IPS-15b (cell line): ENCODE measurements around the gene KANSL1.

Experiments used
- H3K27me3 ChIP-seq: one replicate; pipeline ENCODE4 v1.6.1; 2013; ENCODE audit warnings: low read length; ENCODE audit not compliant: control insufficient read depth, insufficient read depth
- H3K36me3 ChIP-seq: one replicate; pipeline ENCODE4 v1.6.1; 2013; ENCODE audit warnings: low read length; ENCODE audit not compliant: control insufficient read depth, insufficient read depth
- H3K4me1 ChIP-seq: one replicate; pipeline ENCODE4 v1.6.1; 2013; ENCODE audit warnings: mild to moderate bottlenecking, low read length; ENCODE audit not compliant: control insufficient read depth, insufficient read depth
- H3K4me3 ChIP-seq: one replicate; pipeline ENCODE4 v1.5.1; 2013; ENCODE audit warnings: low read depth, low read length
- H3K9ac ChIP-seq: one replicate; pipeline ENCODE4 v1.6.1; 2013; ENCODE audit warnings: low read depth, mild to moderate bottlenecking, low read length
- H3K9me3 ChIP-seq: one replicate; pipeline ENCODE4 v1.6.1; 2013; ENCODE audit warnings: mild to moderate bottlenecking, low read length; ENCODE audit not compliant: control insufficient read depth, insufficient read depth

KANSL1 gene

GRCh38 chr17:46074540-46074939 is 118.7 kb downstream of the KANSL1 start:
- no peaks in the 10 kb centered on the region for H3K27me3 ChIP-seq
- no peaks in the 10 kb centered on the region for H3K9me3 ChIP-seq
- H3K4me1 ChIP-seq = peaks cover 16% of the 10 kb centered on the region
- peaks cover 1% of the 10 kb centered on the region for H3K36me3 ChIP-seq
- H3K9ac ChIP-seq = no peak overlapping the region
- no peak overlapping the region for H3K4me3 ChIP-seq

- H3K9ac ChIP-seq = no peak overlapping the region
- no peaks in the 10 kb centered on the region for H3K27me3 ChIP-seq
- no peaks in the 10 kb centered on the region for H3K9me3 ChIP-seq
- H3K4me1 ChIP-seq = peaks cover 16% of the 10 kb centered on the region
- no peaks in the 10 kb centered on the region for H3K36me3 ChIP-seq
- H3K4me3 ChIP-seq = no peak overlapping the region
Observed at GRCh38 chr17:46072998-46073397, 120.2 kb downstream of the KANSL1 start.

GRCh38 chr17:46071796-46072195 is 121.4 kb downstream of the KANSL1 start:
- Histone ChIP-seq H3K27me3 (no peaks in the 10 kb centered on the region), H3K9ac (no peak overlapping the region), H3K4me3 (no peak overlapping the region), H3K36me3 (no peaks in the 10 kb centered on the region), H3K9me3 (no peaks in the 10 kb centered on the region), H3K4me1 (peaks cover 16% of the 10 kb centered on the region)

- peaks cover 9% of the 10 kb centered on the region for H3K36me3 ChIP-seq
- H3K9me3 ChIP-seq = no peaks in the 10 kb centered on the region
- H3K27me3 ChIP-seq = no peaks in the 10 kb centered on the region
- no peak overlapping the region for H3K9ac ChIP-seq
- H3K4me3 ChIP-seq = no peak overlapping the region
- no peaks in the 10 kb centered on the region for H3K4me1 ChIP-seq
Observed at GRCh38 chr17:46064460-46064859, 128.8 kb downstream of the KANSL1 start.

GRCh38 chr17:46063241-46063640 is 130.0 kb downstream of the KANSL1 start:
- peaks cover 3% of the 10 kb centered on the region for H3K4me1 ChIP-seq

GRCh38 chr17:46061435-46061834 is 131.8 kb downstream of the KANSL1 start:
- H3K9ac ChIP-seq = no peak overlapping the region
- H3K4me3 ChIP-seq = no peak overlapping the region
- peaks cover 8% of the 10 kb centered on the region for H3K36me3 ChIP-seq
- no peaks in the 10 kb centered on the region for H3K9me3 ChIP-seq
- peaks cover 15% of the 10 kb centered on the region for H3K4me1 ChIP-seq
- H3K27me3 ChIP-seq = no peaks in the 10 kb centered on the region

More at GRCh38 chr17:46063241-46063640, 130.0 kb downstream of the KANSL1 start:
- H3K27me3 ChIP-seq = no peaks in the 10 kb centered on the region
- H3K9ac ChIP-seq = no peak overlapping the region
- peaks cover 9% of the 10 kb centered on the region for H3K36me3 ChIP-seq
- H3K9me3 ChIP-seq = no peaks in the 10 kb centered on the region
- H3K4me3 ChIP-seq = no peak overlapping the region

GRCh38 chr17:46060461-46060860 is 132.8 kb downstream of the KANSL1 start:
- peaks cover under 1% of the 10 kb centered on the region for H3K36me3 ChIP-seq

GRCh38 chr17:46059486-46059885 is 133.7 kb downstream of the KANSL1 start:
- H3K36me3 ChIP-seq = no peaks in the 10 kb centered on the region
- H3K27me3 ChIP-seq = no peaks in the 10 kb centered on the region
- peaks cover 15% of the 10 kb centered on the region for H3K4me1 ChIP-seq

More at GRCh38 chr17:46060461-46060860, 132.8 kb downstream of the KANSL1 start:
- no peak overlapping the region for H3K4me3 ChIP-seq
- no peak overlapping the region for H3K9ac ChIP-seq
- peaks cover 15% of the 10 kb centered on the region for H3K4me1 ChIP-seq
- H3K27me3 ChIP-seq = no peaks in the 10 kb centered on the region
- no peaks in the 10 kb centered on the region for H3K9me3 ChIP-seq

GRCh38 chr17:46057366-46057765 is 135.9 kb downstream of the KANSL1 start:
- Histone ChIP-seq H3K9me3 (no peaks in the 10 kb centered on the region), H3K4me1 (peaks cover 15% of the 10 kb centered on the region), H3K9ac (no peak overlapping the region), H3K4me3 (no peak overlapping the region), H3K27me3 (no peaks in the 10 kb centered on the region), H3K36me3 (no peaks in the 10 kb centered on the region)

More at GRCh38 chr17:46059486-46059885, 133.7 kb downstream of the KANSL1 start:
- Histone ChIP-seq H3K9me3 (no peaks in the 10 kb centered on the region), H3K9ac (no peak overlapping the region), H3K4me3 (no peak overlapping the region)

GRCh38 chr17:46056800-46057304 is 136.4 kb downstream of the KANSL1 start:
- Histone ChIP-seq H3K36me3 (no peaks in the 10 kb centered on the region), H3K4me3 (no peak overlapping the region), H3K9me3 (no peaks in the 10 kb centered on the region), H3K4me1 (peaks cover 15% of the 10 kb centered on the region), H3K27me3 (no peaks in the 10 kb centered on the region), H3K9ac (no peak overlapping the region)

- Histone ChIP-seq H3K4me1 (peaks cover 15% of the 10 kb centered on the region), H3K9me3 (no peaks in the 10 kb centered on the region), H3K27me3 (no peaks in the 10 kb centered on the region), H3K4me3 (no peak overlapping the region), H3K36me3 (peaks cover 10% of the 10 kb centered on the region), H3K9ac (no peak overlapping the region)
Observed at GRCh38 chr17:46053911-46054534, 139.2 kb downstream of the KANSL1 start.

- H3K27me3 ChIP-seq = no peaks in the 10 kb centered on the region
- H3K4me3 ChIP-seq = no peak overlapping the region
- H3K36me3 ChIP-seq = peaks cover 21% of the 10 kb centered on the region
- H3K9me3 ChIP-seq = no peaks in the 10 kb centered on the region
- no peaks in the 10 kb centered on the region for H3K4me1 ChIP-seq
- no peak overlapping the region for H3K9ac ChIP-seq
Observed at GRCh38 chr17:46049656-46050055, 143.6 kb downstream of the KANSL1 start.
